NCI-H345 (cell line): ENCODE data around the gene TMEM141.
"Not testable (repeated sequence)": the region's sequence is repeated elsewhere in the genome, so short reads cannot be mapped to it uniquely, and the experiment has no call there.

Experiments
- DNase-seq: peaks from one replicate; lab custom pipeline; 2025; lab: John Stamatoyannopoulos, UW

The TMEM141 gene

GRCh38 chr9:136833381-136834048 is 42.4 kb downstream of the TMEM141 start:
- DNase-seq = not testable (repeated sequence)

DNA sequence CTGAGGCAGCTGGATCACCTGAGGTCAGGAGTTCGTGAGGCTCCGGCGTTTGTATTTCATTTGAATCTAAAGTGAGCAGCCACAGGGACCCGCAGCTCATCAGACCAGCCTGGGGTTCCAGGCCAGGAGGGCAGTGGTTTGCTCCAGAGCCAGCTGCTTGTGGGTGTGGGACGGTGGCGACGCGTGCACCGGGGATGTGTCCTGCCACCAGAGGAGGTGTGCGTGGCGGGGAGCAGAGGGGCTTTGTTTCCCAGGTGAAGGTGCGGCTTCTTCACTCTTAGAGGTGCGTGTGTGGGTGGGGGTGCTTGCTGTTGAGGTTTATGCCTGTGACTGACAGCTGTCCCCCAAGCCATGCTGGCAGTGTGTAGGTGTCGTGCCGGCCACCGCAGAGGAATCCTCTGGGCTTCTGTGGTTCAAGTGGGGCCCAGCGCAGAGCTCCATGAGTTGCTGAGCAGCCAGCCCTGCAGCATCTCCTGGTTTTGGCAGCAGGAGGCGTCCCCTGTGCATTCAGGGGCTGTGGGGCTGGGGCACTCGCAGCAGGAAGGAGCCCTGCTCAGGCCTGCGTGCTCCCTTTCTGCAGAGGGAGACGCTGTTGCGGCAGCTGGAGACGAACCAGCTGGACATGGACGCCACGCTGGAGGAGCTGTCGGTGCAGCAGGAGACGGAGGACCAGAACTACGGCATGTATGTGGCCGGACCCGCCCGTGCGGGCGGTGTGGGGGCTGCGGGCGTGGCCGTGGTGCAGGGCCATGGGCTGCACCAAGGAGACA is 44.2 kb downstream of the TMEM141 start:
- no peak for DNase-seq

DNA sequence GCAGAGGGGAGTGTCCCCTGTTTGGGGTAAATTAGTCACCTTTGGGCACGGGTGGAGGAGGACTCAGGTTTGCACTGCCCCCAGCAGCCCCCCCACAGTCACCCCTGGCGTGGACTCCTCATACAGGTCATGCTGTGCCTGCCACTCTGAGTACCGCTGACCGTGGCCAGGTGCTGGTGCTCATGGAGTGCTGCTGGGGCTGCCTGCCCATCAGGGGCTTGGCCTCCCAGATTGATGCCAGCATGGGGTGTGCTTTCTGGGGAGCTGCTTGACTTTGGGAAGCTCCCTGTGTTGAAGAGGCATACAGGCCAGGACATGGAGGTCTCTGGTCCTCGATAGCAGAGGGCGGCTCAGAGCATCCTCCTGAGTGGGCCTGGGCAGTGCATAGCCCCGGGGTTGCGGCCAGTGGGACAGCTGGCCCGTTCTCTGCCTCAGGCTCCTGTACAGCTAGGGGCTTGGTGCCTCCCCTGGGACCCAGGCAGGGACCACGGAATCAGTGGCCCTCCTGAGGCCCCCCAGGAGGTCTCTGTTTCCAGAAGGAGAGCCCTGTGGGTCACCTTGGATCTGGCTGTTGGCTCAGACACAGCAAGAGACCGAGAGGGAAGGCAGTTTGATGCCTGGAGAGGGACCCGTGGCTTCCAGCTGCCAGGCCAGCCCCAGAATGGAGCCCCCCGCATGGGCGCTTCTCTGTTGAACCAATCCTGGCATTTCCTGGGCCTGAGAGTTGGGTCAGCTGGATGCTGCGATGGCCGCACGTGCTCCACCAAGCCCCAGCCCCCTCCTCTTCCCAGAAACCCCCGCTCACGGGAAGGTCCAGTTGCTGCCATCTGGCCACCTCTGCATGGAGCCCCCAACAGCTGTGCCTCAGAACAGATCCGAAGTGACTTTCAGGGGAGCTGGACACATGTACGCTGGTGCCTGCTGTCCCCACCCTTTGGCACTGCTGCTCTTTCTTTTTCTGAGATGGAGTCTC is 45.1 kb downstream of the TMEM141 start:
- no peak for DNase-seq

- DNase-seq = no peak
Observed at GRCh38 chr9:136837146-136837855, 46.2 kb downstream of the TMEM141 start.

DNA sequence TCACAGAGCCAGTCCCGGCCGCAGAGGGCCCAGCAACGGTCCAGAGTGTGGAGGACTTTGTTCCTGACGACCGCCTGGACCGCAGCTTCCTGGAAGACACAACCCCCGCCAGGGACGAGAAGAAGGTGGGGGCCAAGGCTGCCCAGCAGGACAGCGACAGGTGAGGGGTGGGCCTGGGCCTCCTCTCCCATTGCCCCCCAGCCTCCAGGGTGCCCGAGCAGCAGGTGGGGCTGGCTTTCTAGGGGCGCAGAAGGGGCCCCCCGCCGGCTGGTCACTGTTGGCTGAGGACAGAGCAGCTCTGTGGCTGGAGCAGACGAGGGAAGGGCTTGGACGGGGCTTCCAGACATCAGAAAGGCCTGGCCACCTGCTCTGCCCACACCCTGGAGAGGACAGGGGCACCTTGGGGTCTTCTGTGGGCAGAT is 46.7 kb downstream of the TMEM141 start:
- DNase-seq = not testable (repeated sequence)

DNA sequence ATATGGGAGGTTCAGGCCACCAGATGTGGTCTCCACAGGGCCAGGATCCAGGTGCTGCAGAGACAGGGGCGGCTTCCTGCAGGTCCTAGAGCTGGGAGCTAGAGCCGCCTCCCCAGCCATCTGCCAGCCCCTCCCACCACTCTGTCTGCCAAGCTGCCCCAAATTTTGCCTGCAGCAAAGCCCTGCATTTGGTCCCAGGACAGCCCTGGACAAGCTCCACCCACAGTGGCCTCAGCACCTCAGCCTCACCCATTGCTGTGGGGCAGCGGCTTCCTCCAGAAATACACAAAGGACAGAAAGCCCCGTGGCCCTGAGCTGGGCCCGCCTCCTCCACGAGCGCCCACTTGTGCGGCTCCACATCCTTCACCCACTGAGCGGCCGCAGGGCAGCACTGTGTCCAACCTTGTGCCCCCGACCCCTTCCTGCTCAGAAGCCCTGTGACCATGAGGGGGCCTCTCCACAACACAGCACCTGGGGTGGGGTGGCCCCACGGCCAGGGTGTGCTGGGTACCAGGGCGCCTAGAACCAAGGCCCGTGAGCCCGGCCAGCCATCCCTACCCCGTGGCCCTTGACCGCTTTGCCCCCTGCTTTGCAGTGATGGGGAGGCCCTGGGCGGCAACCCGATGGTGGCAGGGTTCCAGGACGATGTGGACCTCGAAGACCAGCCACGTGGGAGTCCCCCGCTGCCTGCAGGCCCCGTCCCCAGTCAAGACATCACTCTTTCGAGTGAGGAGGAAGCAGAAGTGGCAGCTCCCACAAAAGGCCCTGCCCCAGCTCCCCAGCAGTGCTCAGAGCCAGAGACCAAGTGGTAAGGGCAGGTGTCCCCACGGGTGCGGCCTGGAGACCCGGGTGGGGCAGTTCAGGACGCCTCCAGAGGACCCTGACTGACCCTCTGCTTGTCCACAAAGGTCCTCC is 47.4 kb downstream of the TMEM141 start:
- DNase-seq = no peak

DNA sequence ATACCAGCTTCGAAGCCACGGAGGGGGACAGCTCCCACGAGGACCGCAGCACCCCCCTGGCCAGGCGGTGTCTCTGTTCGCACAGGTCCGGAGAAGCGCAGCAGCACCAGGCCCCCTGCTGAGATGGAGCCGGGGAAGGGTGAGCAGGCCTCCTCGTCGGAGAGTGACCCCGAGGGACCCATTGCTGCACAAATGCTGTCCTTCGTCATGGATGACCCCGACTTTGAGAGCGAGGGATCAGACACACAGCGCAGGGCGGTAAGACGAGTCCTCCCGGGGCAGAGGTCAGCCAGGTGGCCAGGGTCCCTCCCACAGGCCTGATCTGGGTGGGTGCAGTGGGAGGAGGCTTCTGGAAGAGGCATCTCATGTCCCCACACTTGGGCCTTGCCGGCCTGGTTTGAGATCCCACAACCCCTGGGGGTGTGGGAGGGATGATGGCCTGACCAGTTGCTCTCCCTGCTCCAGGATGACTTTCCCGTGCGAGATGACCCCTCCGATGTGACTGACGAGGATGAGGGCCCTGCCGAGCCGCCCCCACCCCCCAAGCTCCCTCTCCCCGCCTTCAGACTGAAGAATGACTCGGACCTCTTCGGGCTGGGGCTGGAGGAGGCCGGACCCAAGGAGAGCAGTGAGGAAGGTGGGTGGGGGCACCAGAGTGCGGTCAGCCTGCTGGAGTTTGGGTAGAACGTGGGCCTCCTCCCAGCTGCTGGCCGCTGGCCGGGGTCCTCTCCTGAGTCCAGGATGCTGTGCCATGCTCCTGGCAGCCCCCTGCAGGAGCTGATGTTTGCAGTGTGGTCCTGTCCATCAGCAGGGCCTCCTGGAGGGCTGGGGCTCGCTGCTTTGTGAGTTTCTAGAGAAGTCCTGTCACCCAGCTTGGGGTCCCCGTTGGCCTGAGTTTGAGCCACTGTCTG is 48.3 kb downstream of the TMEM141 start:
- DNase-seq = no peak

DNA sequence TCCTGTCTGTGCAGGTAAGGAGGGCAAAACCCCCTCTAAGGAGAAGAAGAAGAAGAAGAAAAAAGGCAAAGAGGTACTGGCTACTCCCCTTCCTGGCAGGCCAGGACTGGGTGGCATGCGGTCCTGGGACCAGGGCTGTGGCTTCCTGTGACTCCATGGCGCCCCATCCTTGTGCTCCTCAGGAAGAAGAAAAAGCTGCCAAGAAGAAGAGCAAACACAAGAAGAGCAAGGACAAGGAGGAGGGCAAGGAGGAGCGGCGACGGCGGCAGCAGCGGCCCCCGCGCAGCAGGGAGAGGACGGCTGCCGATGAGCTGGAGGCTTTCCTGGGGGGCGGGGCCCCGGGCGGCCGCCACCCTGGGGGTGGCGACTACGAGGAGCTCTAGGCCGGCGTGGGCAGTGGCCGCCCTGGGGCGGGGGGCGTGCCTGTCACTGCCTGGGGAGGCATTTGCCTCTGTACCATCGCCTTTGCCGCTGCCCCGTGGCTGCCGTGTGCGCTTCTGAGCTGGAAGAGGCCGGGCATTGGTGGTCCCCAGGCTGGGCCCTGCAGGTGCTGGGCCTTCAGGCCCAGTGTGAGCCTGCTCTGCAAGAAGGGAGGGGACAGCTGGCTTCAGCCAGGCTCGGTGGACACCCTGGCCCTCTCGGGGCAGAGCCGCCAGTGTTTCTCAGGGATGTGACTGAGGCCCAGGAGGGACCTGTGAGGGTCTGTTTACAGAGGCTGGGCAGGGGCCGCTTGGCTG is 49.2 kb downstream of the TMEM141 start:
- DNase-seq = no peak

- DNase-seq = peak; percentile 87
Observed at GRCh38 chr9:136840877-136841645, 49.9 kb downstream of the TMEM141 start.

DNA sequence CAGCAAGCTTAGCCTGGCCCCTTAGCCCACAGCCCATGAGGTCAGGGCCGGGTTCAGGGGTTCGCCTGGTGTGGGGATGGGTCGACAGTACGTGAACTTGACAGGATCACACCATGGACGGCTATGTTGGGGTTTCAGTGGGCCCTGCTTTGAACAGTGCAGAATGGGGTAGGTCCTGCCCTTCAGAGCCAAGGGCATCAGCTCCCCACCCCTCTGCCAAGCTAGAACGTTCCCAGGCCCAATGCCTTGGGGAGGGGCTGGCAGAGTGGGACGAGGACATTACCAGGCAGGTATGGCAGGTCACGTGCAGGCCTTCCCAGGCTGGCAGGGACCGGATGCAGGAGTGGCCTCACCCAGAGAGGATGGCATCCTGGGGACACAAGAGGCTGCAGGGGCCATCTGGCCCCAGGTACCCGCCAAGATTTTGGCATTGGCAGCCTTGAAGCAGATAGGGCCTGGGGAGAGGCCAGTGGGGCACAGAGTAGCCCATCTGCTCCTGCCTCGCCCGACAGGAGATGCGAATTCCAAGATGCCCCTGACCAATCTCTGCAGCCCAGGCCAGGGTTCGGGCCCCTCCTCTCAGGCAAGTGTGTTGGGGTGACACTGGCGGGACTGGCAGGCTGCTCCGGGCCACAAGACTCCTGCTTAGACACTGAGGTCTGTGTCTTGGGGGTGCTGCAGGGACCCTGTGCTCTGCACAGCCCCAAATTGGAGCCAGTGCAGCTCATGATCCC is 50.7 kb downstream of the TMEM141 start:
- DNase-seq = peak; percentile 74

GRCh38 chr9:136842380-136842948 is 51.3 kb downstream of the TMEM141 start, which contains the start of gene AJM1:
AJM1 (plus strand) TSS chr9:136842478; CDS start chr9:136844415, 1,937 bp downstream.
- peak; percentile 85 for DNase-seq
